HG03342 (cell line): ENCODE measurements around the gene SUN1.
"Not testable (repeated sequence)": the region's sequence is repeated elsewhere in the genome, so short reads cannot be mapped to it uniquely, and the experiment has no call there.

Experiments used
- ATAC-seq: cut with Tn5 transposase; IDR thresholded peaks from one replicate; pipeline ENCODE4 v1.9.1; 2021; ENCODE audit warnings: mild to moderate bottlenecking, moderate library complexity; ENCODE audit not compliant: unreplicated experiment

SUN1 gene

DNA sequence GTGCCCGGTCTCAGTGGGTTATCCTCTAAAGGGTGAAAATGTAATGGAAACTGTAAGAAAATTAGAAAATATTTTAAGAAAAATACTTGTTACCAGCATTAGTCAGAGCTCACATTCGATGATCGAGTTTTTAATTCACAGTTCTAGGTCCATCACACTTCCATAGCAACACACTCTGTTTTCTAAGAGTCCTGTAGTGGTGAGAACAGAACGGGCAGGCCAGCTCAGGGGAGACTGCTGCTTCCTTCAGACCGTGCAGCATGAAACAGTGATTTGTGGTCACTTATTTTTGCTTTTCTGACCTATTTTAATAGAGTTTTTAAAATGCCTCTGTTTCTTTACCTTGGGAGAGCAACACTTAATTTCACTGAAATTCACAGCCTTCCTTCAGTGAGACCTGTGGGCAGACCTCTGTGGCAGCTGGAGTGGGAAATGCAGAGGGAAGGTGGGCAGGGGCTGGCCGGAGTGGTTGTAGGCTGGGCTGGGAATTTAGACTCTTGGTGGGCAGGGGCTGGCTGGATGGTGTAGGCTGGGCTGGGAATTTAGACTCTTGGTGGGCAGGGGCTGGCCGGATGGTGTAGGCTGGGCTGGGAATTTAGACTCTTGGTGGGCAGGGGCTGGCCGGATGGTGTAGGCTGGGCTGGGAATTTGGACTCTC lies 1.5 kb downstream of the SUN1 start:
- ATAC-seq: no peak

DNA sequence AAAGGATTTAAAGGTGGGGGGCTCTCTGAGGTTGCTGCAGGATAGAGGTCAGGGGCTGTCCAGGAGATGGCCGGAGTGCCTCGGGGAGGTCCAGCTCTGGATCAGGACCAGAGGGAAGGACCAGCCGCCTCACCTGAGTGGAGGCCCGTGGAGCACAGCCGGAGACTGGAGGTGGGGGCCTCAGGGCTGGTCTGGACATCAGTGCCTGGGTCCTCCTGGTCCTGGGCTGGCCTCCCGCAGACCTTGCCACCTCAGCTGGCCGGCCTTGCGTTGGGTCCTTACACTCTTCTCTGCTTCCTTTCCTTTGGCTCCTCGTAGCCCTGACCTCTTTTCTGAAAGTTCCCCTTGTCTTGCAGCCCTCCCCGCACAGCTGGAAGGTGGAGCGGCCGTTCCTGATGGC lies 2.0 kb downstream of the SUN1 start:
- no peak for ATAC-seq

GRCh38 chr7:835021-835420 lies 2.7 kb downstream of the SUN1 start:
- ATAC-seq: no peak

DNA sequence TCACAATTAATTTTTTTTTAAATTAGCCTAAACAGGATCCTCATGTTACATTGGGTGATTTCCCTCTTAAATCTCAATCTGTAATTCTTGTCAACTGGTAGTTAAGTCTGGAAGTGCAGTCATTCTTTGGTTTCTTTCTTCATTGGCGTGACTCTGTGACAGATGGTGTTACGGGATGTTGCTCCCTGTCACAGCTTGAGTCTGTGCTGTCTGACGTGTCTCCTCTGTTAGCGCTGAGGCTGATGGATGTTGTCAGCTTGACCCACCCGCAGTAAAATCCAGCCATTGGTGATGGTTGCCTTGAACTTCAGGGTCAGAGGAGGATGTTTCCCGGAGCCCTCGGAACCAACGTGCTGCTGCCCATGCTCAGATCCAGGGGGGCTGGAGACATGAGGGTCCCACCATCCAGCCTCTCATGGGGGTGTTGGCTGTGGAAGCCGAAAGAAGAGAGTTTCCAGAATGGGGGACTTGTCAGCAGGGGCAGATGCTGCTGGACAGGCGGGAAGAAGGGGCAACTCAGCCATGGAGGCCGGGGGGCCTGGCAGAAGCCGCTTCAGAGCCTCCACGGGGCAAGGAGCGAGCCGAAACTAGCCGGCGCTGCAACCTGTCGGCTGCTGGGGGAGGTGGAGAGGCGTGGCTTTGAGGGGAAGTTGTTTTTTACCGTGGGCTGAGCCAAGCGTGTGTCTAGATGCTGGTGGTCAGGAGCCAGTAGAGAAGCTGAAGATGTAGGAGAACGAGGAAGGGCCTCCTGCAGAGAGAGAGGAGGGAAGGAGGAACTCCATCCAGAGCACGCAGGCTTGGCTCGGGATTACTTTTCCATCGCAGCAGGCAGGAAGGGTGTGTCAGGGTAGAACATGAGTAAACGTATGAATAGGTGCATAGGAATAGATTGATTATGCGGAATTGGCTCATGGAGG lies 3.5 kb downstream of the SUN1 start:
- ATAC-seq: no peak

DNA sequence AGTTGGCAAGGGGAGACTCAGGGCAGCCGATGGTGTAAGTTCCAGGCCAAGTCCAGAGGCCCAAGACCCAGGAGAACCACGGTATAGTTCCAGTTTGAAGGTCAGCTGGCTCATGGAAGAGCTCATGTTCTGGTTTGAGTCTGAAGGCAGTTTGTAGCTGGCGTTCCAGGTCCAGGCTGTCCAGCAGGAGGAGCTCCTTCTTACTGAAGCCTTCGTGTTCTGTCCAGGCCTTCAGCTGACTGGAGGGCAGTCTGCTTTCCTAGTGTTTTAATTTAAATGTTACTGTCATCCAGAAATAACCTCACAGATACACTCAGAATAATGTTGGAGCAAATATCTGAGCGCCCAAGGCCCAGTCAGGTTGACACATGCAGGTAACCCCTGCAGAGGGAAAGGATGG lies 4.2 kb downstream of the SUN1 start:
- ATAC-seq: no peak

- ATAC-seq: no peak
These were observed 4.7 kb downstream of the SUN1 start for GRCh38 chr7:837001-837400.

DNA sequence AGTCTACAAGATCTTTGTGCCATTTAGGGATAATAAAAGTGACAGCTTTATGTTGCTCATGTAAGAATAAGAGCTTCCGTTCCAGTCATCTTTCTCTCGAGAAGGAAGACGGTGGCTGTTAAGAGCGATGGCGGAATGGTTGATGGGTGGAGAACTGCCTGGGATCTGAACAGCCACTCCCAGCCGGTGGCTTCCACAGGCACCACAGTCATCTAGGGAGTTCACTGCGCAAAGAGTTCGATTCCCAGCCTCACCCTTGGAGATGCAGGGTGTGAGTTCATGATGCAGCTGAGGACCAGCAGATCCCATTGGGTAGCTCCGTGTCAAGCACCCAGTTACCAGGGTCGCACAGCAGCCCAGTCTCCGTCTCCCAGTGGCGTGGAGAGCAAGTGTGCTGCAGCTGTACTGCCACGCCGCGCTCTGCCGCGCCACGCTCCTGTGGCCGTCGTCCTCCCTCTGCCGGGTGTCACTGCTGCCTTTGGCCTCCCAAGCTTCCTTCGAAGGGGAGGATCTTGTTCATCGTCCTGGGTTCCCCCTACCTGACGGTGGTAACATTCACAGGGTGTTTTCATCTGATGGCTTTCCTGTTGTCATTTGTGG lies 7.8 kb downstream of the SUN1 start:
- no peak for ATAC-seq

- ATAC-seq: no peak
These were observed 9.7 kb downstream of the SUN1 start for GRCh38 chr7:841943-842342.

- no peak for ATAC-seq
These were observed 10.3 kb downstream of the SUN1 start for GRCh38 chr7:842431-843031.

DNA sequence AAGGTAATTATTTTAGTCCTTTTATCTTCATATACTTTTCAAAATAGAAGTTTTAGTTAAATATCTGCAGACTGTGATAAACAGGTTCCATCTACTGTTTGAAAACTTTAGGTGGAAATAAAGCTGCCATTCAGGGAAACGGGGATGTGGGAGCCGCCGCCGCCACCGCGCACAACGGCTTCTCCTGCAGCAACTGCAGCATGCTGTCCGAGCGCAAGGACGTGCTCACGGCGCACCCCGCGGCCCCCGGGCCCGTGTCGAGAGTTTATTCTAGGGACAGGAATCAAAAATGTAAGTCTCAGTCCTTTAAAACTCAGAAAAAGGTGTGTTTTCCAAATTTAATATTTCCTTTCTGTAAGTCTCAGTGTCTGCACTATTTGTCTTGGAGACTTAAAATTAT lies 11.0 kb downstream of the SUN1 start:
- ATAC-seq: no peak

- ATAC-seq: no peak
These were observed 11.8 kb downstream of the SUN1 start for GRCh38 chr7:844043-844442.

DNA sequence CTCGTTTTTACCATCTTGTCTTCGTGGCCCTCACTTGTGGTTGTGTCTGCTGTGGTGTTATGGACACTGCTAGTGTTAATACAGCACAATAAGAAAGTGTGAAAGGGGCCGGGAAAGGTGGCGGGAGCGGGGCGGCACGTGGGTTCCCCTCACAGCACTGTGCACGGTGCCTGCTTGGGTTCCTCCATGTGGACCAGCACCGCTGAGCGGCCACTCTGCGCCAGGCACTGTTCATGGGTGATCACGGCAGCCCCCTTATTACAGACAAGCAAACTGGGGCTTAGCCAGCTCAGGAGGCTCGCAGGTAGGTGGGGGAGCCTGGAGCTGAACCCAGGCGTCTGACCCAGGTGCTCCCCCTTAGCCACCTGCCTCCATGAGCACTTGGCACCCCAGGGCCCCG lies 12.2 kb downstream of the SUN1 start:
- no peak for ATAC-seq

- no peak for ATAC-seq
These were observed 12.8 kb downstream of the SUN1 start for GRCh38 chr7:845091-845490.

- ATAC-seq: no peak
These were observed 13.5 kb downstream of the SUN1 start for GRCh38 chr7:845731-846130.

DNA sequence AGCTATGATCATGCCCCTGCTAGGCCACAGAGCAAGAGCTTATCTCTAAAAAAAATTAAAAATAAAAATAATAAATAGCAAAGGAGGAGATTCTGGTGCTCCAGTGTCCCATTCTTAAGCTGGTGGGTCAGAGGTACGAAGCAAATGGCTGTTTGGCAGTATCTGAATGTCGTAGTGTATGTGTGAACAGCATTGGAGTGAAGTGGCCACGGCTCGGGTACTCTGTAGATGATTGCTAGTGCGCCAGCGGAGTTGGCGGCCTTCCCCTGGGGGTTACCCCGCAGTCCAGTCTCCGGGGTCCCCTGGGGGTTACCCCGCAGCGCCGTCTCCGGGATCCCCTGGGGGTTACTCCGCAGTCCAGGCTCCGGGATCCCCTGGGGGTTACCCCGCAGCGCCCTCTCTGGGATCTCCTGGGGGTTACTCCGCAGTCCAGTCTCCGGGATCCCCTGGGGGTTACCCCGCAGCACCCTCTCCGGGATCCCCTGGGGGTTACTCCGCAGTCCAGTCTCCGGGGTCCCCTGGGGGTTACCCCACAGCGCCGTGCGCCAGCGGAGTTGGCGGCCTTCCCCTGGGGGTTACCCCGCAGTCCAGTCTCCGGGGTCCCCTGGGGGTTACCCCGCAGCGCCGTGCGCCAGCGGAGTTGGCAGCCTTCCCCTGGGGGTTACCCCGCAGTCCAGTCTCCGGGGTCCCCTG lies 14.8 kb downstream of the SUN1 start:
- ATAC-seq: not testable (repeated sequence)

- ATAC-seq: not testable (repeated sequence)
These were observed 15.5 kb downstream of the SUN1 start for GRCh38 chr7:847728-848127.

DNA sequence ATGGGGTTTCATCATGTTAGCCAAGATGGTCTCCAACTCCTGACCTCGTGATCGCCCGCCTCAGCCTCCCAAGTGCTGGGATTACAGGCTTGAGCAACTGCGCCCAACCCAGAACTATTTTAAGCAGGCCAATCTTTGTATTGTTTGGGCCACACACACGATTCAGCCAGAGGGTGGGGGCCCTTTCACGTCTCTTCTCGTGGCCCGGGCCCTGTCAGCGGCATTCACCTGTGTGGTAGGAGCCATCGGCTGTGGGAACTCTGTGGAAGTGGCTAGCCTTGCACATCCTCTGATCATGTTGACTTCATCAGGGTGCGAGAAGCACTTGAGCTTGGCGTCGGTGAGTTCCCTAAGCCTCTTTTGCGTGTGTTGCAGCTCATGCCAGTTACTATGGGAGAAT lies 16.9 kb downstream of the SUN1 start:
- ATAC-seq: no peak

DNA sequence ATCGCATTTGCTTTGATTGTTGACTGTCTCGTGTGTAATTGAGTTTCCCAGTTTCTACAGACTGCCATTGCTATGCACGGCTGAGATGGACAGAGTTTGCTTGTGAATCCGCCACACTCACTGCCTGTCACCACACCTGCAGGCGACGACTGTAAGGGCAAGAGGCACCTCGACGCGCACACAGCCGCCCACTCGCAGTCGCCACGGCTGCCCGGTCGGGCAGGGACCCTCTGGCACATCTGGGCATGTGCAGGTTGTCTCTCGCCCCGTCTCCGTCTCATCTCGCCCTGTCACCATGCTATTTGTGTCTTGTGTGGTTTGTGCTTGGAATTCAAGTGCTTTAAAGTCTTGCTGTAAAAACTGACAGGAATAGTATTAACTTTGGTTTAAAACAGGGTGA lies 17.5 kb downstream of the SUN1 start:
- no peak for ATAC-seq

DNA sequence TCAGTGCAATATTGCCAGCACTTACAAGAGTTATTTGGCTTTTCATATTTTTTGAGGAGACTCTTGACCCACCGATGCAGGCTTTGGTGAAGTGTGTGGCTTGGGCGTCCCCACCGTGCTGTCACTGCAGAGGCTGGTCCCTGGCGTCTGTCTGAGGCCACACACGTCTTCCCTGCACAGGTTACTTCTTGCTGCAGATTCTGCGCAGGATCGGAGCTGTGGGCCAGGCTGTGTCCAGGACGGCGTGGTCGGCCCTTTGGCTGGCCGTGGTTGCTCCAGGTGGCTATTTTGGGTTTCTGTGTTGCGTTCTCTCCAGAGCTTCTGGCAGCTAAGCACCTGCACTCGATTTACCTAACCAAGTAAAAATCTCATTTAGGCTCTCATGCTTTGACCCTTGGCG lies 18.9 kb downstream of the SUN1 start:
- no peak for ATAC-seq

GRCh38 chr7:853366-854117 lies 21.3 kb downstream of the SUN1 start:
- no peak for ATAC-seq
